GM18873 (cell line): Measurements from ENCODE around the gene ZNF277.

Experiments used
- ATAC-seq: cut with Tn5 transposase; IDR thresholded peaks from one replicate; pipeline ENCODE4 v1.9.1; 2021; ENCODE audit warnings: mild to moderate bottlenecking, moderate library complexity, moderate number of reproducible peaks; ENCODE audit not compliant: unreplicated experiment, low FRiP score

Gene ZNF277

DNA sequence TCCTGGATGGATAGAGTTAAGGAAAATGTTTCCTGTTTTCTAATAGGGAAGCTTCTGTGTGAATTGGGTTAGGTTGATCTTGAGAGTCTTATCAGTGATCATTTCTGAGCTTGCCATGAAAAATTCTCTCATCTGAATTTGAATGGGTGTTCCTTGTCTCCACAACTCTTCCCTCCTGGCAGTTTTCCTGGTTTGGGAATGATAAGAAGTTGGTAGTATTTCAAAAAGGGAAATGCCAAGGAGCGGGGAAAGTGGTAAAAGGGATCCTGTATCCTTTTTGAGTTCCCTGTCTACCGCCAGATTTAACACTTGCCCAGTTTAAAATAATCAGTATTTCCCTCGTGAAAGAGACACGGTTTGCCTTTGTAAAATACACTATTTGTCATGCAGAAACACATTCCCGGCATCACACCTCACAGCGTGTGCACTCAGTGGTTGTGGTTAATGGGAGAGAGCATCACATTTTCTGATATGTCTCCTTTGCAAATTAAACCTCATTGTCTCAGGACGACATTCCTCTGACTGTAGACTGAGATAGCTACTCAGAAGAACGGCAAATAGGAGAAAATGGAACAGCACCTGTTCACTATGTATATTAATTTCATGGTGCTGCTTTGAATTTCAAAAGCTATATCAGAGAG, 130.6 kb downstream of the ZNF277 start:
- ATAC-seq, result no peak

DNA sequence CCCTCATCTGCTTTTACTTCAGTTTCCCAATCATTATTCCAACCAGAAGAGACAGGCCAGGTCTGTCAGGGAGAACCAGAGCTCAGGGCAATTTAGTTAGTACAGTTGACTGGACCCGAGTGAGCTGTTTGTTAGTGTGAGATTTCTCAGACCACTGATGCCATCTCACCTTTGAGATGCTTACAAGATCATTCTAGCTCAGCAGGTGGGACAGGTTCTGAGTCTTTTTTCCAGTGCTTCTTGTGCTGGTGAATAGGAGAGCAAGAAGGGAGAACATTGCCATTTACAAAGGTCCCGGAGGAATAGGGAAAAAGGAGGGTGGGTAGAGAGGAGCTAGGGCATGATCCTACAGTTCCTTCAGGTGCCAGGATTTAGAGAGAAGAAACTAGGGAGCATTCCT, 131.4 kb downstream of the ZNF277 start:
- ATAC-seq, result no peak

DNA sequence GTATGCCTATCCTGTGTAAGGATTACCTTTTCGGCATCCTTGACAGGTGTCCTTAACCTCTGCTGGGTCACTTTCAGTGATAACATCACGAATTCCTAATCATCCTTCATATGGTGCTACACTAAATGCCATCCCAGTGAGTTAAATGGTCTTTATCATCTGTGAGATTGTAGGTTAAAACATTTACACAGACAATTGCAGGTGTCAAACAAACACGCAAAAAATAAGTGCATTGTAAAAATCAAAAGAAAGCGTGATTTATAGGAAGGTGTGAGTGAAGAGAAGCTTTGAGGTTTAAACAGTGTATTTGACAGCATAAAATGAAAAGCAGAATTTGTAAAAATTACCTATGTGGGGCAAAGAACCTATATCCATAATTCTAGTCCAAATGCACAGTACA, 132.3 kb downstream of the ZNF277 start:
- no peak for ATAC-seq

DNA sequence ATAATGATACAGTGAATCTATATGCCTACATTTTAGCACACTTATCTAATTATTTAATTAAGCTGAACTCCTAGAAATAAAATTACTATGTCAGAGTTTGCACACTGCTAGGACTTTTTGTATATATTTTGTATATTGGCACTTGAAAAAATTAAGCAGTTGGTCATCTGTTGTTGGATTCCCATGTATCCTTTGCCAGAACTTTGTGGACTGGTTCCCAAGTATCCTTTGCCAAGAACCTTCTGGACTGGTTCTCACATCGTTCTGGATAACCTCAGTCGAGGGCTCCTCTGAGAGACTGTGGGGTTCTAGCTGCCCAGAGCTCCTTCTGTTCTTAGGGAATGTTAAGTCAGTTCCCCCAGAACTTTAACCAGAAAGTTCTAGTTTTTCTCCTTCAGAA, 135.0 kb downstream of the ZNF277 start:
- ATAC-seq, result no peak

DNA sequence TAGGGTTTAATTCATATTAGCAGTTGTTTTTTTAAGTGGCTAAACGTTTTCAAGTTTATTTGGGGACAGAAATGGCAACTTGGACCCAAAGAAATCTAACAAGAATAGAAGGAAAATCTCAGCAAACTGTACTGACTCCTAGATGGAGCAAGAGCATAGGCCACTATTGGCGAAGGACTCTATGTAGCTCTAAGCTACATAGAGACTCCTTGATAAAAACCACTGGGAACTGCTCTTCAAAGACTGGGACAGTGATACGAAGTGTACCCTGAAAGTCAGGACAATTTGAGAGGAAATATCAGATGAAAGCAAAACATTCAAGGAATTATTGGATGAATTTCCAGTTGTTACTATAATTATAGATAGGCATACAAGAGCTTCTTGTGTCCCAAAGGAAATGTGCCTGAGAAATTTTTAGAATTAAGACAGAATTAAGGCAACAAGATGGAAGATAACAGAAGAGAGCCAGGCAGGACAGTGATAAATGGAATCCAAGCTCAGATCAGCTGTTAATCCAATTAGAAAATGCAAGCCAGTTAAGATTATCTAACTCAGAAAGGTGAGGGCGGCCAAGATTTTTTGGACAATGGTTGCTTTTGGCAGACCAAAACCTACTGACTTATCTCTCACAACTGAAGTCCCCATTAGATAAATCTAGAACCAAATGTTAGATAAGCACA, 140.0 kb downstream of the ZNF277 start:
- ATAC-seq, result no peak

DNA sequence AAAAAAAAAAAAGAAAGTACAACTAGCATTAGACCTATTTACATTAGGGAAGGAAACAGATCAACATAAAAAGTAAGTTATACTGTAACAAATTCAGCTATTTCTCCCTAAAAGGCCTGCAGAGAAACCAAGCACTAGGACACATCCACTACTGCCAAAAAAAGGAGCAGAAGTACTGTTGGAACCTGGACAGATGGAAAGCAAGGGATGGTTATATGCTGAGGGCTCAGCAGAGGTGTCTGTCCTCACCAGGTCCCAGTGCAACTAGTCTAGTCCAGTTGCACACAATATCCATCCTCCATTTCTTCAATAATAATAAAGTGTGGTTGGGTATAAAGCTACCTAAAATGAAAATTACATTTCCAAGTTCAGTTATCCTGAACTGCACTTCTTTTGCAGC, 140.6 kb downstream of the ZNF277 start:
- ATAC-seq, result no peak

DNA sequence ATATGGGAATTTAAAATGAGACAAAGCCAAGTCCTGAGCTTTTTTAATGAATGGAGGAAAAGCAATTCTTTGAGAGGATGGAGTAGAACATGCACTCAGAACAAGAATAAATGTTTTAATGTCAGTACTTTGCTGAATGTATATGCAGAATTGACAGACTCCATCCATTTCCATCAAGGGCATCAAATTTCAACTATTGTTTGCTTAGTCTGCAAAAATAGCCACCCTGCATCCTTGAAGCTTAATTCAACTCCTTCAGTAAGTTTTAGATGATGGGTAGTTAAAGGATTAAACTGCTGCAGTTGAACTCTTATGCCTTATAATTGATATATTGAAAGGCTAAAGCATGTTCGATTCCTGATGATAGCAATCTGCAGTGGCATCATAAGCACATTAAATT, 144.1 kb downstream of the ZNF277 start:
- ATAC-seq, result no peak

DNA sequence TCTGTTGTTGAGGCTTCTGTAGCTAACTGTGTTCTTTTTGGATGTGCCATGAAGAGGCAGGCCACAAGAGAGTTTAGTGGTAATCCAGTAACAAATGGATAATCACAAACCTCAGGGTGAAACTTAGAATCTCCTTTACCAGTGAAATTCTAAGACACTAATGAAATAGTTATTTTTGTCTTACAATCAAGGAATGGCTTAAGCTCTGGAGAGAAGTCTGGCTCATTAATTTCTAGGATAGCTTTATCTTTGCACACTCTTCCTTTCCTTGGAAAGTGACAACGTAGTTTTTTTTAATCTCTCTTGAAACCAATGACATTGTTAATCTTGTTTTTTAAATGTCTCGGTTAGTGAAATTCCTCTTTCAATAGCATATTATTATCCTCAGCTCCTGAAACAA, 150.1 kb downstream of the ZNF277 start:
- no peak for ATAC-seq

DNA sequence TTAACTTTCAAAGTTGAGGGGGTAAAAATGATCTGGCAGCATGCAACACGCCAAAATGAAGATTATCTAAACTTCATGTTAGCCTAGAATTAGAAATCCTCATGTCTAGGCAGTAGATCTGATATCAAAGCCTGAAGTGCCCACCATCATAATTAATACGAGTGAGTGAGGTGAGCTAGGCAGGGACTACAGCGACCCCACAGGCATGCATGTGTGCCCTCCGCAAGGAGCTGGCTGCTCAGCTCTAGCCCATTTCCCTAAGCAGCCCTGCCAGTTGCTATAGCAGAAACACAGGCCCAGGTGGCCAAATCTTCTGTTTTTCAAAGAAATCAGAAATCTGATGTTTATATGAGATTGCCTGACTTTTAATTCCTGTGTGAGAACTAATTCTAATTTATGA, 150.6 kb downstream of the ZNF277 start:
- ATAC-seq, result no peak

DNA sequence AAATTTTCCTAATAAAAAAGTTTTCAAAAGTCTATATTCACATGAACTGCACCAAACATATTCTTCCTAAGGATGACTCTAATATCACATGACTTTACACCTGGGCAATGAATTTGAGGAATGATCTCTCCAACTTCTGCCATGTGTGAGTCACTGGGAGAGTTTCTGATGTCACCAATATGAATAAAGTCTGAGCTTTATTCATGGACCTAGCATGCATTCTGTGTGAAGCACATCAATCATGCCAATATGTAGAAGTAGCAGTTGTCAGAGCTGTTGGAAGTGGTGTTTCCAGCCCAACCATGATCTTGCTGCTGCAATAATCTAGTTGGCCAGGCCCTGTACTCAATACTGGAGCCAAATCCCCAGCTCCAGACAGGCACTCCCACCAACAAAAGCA, 152.0 kb downstream of the ZNF277 start:
- ATAC-seq, result no peak

DNA sequence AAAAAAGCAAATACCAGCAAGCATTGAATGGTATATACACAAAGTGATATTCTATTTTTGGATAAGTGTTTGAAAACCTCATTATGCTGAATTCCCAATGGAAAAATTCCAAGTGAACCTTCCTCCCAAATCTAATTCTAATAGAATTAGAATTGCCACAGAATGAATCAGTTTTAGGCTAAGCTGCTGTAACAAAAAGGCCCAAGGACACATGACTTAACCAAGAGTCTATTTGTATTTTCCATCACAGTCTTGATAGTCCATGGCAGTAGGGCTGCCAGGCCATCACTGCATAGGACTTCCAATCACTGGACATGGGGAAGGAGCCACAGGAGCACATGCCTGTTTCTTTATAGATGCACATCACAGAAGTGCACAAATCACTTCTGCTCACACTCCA, 152.6 kb downstream of the ZNF277 start:
- ATAC-seq, result no peak

DNA sequence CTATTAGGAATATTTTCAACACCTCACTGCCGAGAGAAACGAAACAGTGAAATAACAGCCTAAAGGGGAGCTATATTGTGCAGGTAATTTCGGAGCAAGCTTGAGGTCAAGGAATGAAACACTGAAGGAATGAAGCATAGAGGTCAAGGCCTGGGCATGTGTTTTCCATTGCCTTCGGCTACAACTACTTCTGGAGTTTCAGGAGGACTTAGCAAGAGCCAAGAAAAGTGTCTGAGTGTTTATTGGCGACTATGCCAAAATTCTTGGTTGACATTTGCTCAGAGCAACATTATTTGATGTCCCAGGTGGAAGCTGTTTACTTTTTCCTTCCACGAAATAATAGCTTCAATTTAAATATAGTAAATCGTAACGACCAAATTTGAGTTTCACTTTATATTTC, 154.2 kb downstream of the ZNF277 start:
- ATAC-seq, result no peak

DNA sequence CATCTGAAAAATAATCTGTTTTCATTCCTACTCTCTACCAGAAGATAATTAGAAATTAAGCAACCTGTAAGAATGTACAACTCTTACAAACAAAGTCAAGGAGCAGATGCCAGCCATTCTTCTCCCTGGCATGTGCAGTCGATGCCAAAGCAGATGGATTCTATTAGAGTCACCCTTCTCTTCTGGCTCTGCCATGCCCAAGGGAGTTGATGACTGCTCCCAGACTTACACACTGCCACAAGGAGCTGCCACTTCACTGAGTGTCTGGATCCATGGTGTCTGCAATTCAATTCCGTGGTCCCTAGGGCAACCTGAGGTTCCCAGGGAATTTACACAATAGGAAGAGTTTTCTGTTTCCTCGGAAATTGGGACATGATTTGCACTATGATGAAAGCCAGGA, 154.7 kb downstream of the ZNF277 start:
- ATAC-seq, result no peak

DNA sequence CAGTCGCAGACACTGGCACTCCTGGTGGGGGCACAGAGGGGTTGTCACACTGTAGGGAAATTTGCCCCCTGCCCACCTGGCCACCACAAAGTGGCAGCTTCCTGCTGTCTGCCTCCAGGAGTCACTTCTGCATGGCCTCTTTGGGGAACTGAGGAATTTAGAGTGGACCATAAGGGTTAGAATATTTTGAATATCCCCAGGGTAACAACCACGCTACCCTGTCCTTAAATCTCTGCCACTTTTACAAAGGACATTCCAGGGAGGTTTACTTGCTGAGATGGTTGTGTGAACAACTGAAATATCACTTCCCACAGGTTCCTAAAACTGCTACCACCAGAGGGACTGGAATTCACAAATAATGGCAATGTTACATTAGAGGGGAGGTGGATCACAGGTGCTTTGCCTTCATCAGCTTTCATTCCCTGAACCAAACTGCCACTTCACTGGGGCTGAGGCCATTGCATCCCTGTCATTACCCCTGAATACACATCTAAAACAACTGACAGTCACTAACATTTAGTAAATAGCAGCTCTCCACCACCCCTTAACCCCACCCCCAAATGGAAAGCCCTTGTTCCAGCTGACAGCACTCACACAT, 155.7 kb downstream of the ZNF277 start:
- no peak for ATAC-seq

DNA sequence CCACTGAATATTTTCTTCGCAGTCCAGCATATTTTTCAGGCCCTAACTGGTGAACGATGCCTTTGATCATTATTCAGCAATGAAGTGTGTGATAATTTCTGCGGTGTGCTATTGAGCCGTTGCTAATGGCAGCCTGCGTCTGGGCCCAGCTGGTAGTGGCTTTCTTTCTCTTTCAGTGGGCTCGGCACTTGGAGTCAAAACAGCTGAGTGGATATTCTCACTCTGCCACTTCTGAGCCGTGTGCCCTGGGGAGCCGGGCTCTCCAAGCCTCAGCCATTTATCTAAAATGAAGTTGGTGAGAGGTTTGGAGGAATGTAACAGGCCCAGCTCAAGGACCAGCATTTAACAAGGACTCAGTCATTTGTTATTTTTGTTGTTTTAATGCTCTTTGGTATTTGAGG, 156.2 kb downstream of the ZNF277 start:
- no peak for ATAC-seq

DNA sequence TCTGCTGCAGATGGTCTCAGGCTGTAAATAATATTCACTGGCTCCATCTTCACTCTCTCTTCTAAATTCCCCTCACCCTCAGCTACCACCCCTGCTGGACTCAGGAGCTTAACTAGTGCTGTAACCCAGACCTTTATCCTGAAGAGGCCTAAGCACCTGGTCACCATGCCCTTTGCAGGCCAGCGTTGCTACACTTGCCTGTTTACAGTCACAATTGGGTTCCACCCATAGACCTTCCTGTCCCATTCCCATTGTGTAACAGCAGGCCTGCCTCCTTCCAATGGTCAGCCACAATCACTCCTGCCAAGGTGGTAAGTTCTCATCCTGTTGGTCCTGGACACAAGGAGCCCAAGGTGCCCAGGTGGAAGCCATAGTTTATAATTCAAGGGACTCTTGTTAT, 157.9 kb downstream of the ZNF277 start:
- no peak for ATAC-seq

DNA sequence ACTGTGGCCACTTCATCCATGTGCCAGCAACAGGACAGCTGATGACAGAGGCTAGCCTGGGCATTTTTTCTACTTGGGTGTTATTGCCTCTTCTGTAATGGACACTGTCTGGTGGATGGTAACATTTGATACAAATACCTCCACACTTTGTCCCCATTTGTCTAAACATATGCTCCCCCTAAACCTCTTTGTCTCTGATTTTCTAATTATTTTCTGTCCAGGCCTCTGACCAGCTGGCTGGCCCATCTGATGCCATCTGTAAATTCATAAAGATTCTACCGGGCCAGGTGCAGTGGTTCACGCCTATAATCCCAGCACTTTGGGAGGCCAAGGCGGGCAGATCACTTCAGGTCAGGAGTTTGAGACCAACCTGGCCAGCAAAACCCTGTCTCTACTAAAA, 159.1 kb downstream of the ZNF277 start:
- ATAC-seq, result no peak

DNA sequence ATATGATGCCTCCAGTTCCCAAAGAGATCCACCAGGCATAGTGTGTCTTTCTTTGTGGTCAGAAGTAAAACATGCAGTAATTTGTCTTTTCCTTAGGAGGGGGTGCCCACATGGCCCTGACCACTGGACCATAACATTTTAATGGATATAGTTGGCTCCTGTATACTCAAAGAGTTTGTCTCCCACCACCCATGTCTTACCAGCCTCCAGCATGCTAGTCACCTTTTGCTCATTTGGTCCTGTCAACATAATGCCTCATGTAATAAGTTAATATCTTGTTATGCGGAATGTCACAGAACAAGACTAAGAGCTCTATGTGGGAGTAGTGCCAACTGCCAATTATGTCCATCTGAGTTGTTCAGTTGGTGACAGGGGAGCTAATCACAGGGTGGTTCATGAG, 160.4 kb downstream of the ZNF277 start:
- no peak for ATAC-seq

DNA sequence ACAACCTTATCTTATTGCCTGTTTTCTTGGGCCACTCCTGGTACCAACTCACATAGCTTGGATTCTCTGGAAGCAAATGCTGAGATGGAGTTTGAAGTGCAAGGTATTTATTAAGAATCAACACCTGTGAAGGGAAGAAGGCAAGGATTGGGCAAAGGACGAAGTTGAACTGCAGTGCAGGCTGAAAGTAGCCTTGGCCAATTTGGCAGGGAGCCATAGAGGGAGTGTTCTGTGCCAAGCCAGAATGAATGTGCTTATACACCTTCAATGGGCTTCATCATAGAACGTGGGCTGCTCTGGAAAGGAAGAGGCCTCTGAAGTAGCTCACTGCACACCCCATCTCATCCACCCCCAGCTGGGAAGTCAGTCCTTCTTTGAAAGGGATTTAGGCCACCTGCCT, 163.9 kb downstream of the ZNF277 start:
- ATAC-seq, result no peak

DNA sequence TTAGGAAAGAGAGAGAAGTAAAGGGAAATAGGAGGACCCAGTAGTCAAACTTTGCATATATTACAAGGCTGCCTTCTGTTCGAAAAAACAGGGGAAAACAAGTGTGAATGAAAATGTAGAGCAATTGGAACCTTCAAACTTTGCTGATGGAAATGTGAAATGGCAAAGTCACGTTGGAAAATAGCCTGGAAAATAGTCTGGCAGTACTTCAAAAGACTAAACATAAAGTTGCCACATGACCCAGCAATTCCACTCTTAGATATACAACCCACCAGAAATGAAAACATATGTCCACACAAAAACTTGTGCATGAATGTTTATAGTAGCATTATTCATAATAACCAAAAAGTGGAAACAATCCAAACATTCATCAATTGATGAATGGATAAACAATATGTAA, 165.2 kb downstream of the ZNF277 start:
- no peak for ATAC-seq

DNA sequence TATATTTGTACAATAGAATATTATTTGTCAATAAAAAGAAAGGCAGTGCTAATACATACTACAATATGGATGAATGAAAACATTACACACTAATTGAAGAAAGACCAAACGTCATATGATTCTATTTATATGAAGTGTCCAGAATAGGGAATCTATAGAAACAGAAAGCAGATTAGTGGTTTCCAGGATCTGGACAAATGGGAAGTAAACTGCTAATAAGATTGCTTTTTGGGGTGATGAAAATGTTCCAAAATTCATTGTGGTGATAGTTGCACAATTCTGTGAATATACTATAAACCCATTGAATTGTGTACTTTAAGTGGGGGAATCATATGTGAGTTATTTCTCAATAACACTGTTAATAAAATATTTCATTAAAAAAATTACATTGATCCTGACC, 165.6 kb downstream of the ZNF277 start:
- ATAC-seq, result no peak

DNA sequence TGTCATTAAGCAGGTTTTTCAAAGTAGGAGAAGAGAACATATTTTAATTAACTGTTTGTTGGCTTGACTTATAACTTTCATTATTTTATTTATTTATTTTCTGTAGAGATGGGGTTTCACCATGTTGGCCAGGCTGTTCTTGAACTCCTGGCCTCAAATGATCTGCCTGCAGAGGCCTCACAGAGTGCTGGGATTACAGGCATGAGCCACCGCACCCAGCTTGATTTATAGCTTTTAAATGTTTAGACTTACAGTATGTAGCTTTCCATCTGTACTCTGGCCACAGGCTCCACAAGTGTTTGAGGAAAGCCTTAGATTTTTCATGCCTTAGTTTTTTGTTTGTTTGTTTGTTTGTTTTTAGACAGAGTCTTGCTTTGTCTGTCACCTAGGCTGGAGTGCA, 171.1 kb downstream of the ZNF277 start:
- ATAC-seq, result no peak
